Central memory CD4-positive, alpha-beta T cell (primary cell): ENCODE data around the gene SLCO2B1.
"Not testable (repeated sequence)": the region's sequence is repeated elsewhere in the genome, so short reads cannot be mapped to it uniquely, and the experiment has no call there.

ENCODE experiments used
- DNase-seq: peaks from one replicate; pipeline ENCODE4 v3.0.0; 2022
- total RNA-seq, 3 experiments: gene quantifications; one replicate each; lab custom pipeline; 2026; lab: John Stamatoyannopoulos, UW

The SLCO2B1 gene
- total RNA-seq, result 0 reads per million in 3 experiments

GRCh38 chr11:75150879-75151278 is at the start of gene SLCO2B1:
SLCO2B1 (plus strand) TSS chr11:75151107; CDS start chr11:75151382, 275 bp downstream.
- no peak for DNase-seq

GRCh38 chr11:75101424-75102128 is 49.3 kb upstream of the SLCO2B1 start:
- DNase-seq, result no peak

- no peak for DNase-seq
Observed at GRCh38 chr11:75103380-75104026, 47.4 kb upstream of the SLCO2B1 start.

GRCh38 chr11:75105462-75105925 is 45.4 kb upstream of the SLCO2B1 start:
- DNase-seq, result no peak

GRCh38 chr11:75105967-75106681 is 44.8 kb upstream of the SLCO2B1 start:
- not testable (repeated sequence) for DNase-seq

GRCh38 chr11:75107187-75107586 is 43.7 kb upstream of the SLCO2B1 start:
- DNase-seq, result no peak

- no peak for DNase-seq
Observed at GRCh38 chr11:75112200-75112599, 38.7 kb upstream of the SLCO2B1 start.

GRCh38 chr11:75113030-75113429 is 37.9 kb upstream of the SLCO2B1 start:
- no peak for DNase-seq

GRCh38 chr11:75114465-75114864 is 36.4 kb upstream of the SLCO2B1 start:
- no peak for DNase-seq

- no peak for DNase-seq
Observed at GRCh38 chr11:75118577-75118976, 32.3 kb upstream of the SLCO2B1 start.

GRCh38 chr11:75126564-75126963 is 24.3 kb upstream of the SLCO2B1 start:
- no peak for DNase-seq

- no peak for DNase-seq
Observed at GRCh38 chr11:75132080-75132479, 18.8 kb upstream of the SLCO2B1 start.

GRCh38 chr11:75133976-75134375 is 16.9 kb upstream of the SLCO2B1 start:
- DNase-seq, result no peak

GRCh38 chr11:75135021-75135650 is 15.8 kb upstream of the SLCO2B1 start:
- DNase-seq, result no peak

GRCh38 chr11:75135651-75136050 is 15.3 kb upstream of the SLCO2B1 start:
- no peak for DNase-seq

- DNase-seq, result peak; percentile 60
Observed at GRCh38 chr11:75140269-75141138, 10.4 kb upstream of the SLCO2B1 start.

GRCh38 chr11:75141166-75141565 is 9.7 kb upstream of the SLCO2B1 start:
- DNase-seq, result no peak

GRCh38 chr11:75142714-75143419 is 8.0 kb upstream of the SLCO2B1 start:
- peak; percentile 59 for DNase-seq

GRCh38 chr11:75143420-75143731 is 7.5 kb upstream of the SLCO2B1 start:
- no peak for DNase-seq

GRCh38 chr11:75144716-75145014 is 6.2 kb upstream of the SLCO2B1 start:
- DNase-seq, result no peak

GRCh38 chr11:75145196-75145971 is 5.5 kb upstream of the SLCO2B1 start:
- DNase-seq, result no peak
